HuH-7.5 (cell line): Measurements from ENCODE around the gene REG1B.
"Not testable (repeated sequence)": the region's sequence is repeated elsewhere in the genome, so short reads cannot be mapped to it uniquely, and the experiment has no call there.

Experiments
- DNase-seq: peaks from one replicate; pipeline ENCODE4 v3.0.0; 2011; ENCODE audit warnings: low spot score

REG1B gene

GRCh38 chr2:79084495-79085135 is 3.2 kb downstream of the REG1B start:
- DNase-seq, result no peak

- no peak for DNase-seq
Observed at GRCh38 chr2:79083597-79084251, 4.1 kb downstream of the REG1B start.

GRCh38 chr2:79082987-79083386 is 4.8 kb downstream of the REG1B start:
- no peak for DNase-seq

GRCh38 chr2:79071078-79071477 is 16.7 kb downstream of the REG1B start:
- no peak for DNase-seq

- no peak for DNase-seq
Observed at GRCh38 chr2:79065201-79065600, 22.6 kb downstream of the REG1B start.

- DNase-seq, result not testable (repeated sequence)
Observed at GRCh38 chr2:79054769-79055168, 33.0 kb downstream of the REG1B start.

GRCh38 chr2:79053486-79053885 is 34.3 kb downstream of the REG1B start:
- DNase-seq, result not testable (repeated sequence)

GRCh38 chr2:79041032-79041448 is 46.8 kb downstream of the REG1B start:
- DNase-seq, result no peak

GRCh38 chr2:79039944-79040343 is 47.8 kb downstream of the REG1B start:
- DNase-seq, result no peak
